Breast epithelium (tissue), 4 donors: ENCODE measurements around the gene ST6GALNAC4. TPM values are rescaled to one million over a fixed set of nuclear protein-coding genes. Genes with fewer than 3 reads are reported as not detected.

Source experiments
- DNase-seq, 2 donors: peaks; one replicate each; pipeline ENCODE4 v3.0.0-alpha.2; 2019; ENCODE audit warnings: low spot score in 2 of 2
- H3K27ac ChIP-seq, 2 donors: fragments of 200-600 bp; sonication (generic) in 1 of 2; one replicate each; pipeline ENCODE4 v1.5.1; 2016 to 2019; ENCODE audit warnings: mild to moderate bottlenecking in 1 of 2
- H3K27me3 ChIP-seq, 2 donors: fragments of 200-600 bp; sonication (generic) in 1 of 2; one replicate each; pipeline versions ENCODE4 v1.5.1 to v1.6.0; 2017 to 2019; ENCODE audit warnings: control low read depth in 1 of 2, mild to moderate bottlenecking in 1 of 2
- H3K36me3 ChIP-seq: fragments of 200-600 bp; one replicate; pipeline ENCODE4 v1.5.1; 2019
- H3K4me1 ChIP-seq, 2 donors: fragments of 200-600 bp; sonication (generic); one replicate each; pipeline ENCODE4 v1.5.1; 2016 to 2019; ENCODE audit warnings: control low read depth in 1 of 2
- H3K4me3 ChIP-seq, 3 donors: fragments of 200-600 bp; sonication (generic); 1 replicate in 2 of 3; 2 replicates in 1 of 3; pipeline ENCODE4 v1.5.1; 2016 to 2019; ENCODE audit warnings: mild to moderate bottlenecking in 3 of 3, moderate library complexity in 2 of 3
- H3K9me3 ChIP-seq, 2 donors: fragments of 200-600 bp; sonication (generic) in 1 of 2; one replicate each; pipeline ENCODE4 v1.5.1; 2016 to 2019; ENCODE audit warnings: control low read depth in 1 of 2
- POLR2A ChIP-seq: fragments of 450-650 bp; IDR thresholded peaks from one replicate; pipeline ENCODE4 v1.6.1; 2016; ENCODE audit warnings: antibody characterized with exemption, mild to moderate bottlenecking, moderate library complexity
- POLR2AphosphoS5 ChIP-seq, 3 donors: sonication (generic); formaldehyde crosslinking; IDR thresholded peaks; one replicate each; pipeline ENCODE4 v1.6.1; 2017; ENCODE audit warnings: antibody characterized with exemption in 3 of 3
- intact Hi-C: fragments of 100-400 bp; cut with DNase I; formaldehyde crosslinking; loops from one replicate; pipeline ENCODE4 v1.15.1; 2023; ENCODE audit warnings: low total_unique reads
- total RNA-seq, 3 donors: library from RNA; depleted of rRNA; stranded (reverse); fragments of >200 nt; gene quantifications; one replicate each; pipeline ENCODE4 v1.1.0, GENCODE V29; 2016
- TF ChIP-seq, protein P1 (sequence below), 3 donors: fragments of 450-650 bp; IDR thresholded peaks; one replicate each; pipeline ENCODE4 v1.5.1; 2016 to 2017; ENCODE audit warnings: antibody characterized with exemption in 3 of 3, mild to moderate bottlenecking in 3 of 3, moderate library complexity in 3 of 3

ST6GALNAC4 gene
- total RNA-seq, 3 donors from 2014 or later, result 17.6 to 44.6 (median 24.0) TPM

DNA sequence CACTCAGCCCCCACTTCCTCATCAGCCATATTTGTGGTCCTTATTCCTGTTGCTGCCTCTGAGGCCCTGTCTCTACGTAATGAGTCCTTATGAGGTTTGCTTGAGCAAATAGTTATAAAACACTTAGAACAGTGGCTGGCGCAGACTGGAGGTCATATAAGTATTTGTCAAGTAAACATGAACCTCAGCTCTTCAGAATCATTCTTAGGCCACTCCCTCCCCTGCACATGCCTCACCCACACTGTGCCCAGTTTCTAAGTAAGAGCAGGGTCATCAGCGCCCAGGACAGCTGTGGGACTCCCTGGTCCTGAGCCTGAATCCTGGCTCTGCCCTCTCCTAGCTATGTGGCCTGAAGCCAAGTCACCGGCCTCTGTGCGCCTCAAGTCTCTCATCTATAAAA, 4.0 kb downstream of the ST6GALNAC4 start:
- H3K4me1 ChIP-seq, result no peaks in the 10 kb centered on the region
- no peaks in the 10 kb centered on the region for H3K9me3 ChIP-seq
- H3K27ac ChIP-seq, result no peak overlapping the region
- DNase-seq, result no peak
- intact Hi-C loops, result no loop called here
- H3K4me3 ChIP-seq, result no peak overlapping the region
- no peaks in the 10 kb centered on the region for H3K36me3 ChIP-seq
- TF ChIP-seq POLR2A, result no peak
- TF ChIP-seq, protein P1, sequence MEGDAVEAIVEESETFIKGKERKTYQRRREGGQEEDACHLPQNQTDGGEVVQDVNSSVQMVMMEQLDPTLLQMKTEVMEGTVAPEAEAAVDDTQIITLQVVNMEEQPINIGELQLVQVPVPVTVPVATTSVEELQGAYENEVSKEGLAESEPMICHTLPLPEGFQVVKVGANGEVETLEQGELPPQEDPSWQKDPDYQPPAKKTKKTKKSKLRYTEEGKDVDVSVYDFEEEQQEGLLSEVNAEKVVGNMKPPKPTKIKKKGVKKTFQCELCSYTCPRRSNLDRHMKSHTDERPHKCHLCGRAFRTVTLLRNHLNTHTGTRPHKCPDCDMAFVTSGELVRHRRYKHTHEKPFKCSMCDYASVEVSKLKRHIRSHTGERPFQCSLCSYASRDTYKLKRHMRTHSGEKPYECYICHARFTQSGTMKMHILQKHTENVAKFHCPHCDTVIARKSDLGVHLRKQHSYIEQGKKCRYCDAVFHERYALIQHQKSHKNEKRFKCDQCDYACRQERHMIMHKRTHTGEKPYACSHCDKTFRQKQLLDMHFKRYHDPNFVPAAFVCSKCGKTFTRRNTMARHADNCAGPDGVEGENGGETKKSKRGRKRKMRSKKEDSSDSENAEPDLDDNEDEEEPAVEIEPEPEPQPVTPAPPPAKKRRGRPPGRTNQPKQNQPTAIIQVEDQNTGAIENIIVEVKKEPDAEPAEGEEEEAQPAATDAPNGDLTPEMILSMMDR (IDR thresholded peaks at IDR 0.05), result no peak
- no peak for TF ChIP-seq POLR2AphosphoS5 (IDR thresholded peaks at IDR 0.05)
- no peaks in the 10 kb centered on the region for H3K27me3 ChIP-seq

DNA sequence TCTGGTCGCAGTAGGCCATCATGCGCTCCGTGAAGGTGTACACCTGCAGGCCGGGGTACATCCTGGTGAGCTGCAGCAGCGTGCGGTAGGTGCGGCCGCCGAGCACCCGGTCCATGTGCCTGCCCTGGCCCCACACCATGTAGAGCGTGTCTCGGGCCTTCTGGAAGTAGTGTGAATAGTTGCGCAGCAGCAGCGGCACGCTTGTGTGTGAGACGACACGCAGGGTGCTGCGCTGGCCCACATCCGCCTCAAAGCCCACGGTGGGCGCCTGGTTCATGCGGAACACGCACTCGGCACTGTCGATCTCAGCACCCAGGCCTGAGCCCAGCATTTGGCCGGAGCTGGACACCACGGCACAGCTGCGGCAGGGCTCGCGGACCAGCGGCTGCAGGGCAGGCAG, 4.5 kb downstream of the ST6GALNAC4 start:
- Histone ChIP-seq H3K4me1 (no peaks in the 10 kb centered on the region), H3K27me3 (no peaks in the 10 kb centered on the region), H3K9me3 (no peaks in the 10 kb centered on the region), H3K36me3 (no peaks in the 10 kb centered on the region), H3K27ac (no peak overlapping the region), H3K4me3 (no peak overlapping the region)
- intact Hi-C loops, result no loop called here
- TF ChIP-seq, protein P1 (IDR thresholded peaks at IDR 0.05), result no peak
- DNase-seq, result no peak

DNA sequence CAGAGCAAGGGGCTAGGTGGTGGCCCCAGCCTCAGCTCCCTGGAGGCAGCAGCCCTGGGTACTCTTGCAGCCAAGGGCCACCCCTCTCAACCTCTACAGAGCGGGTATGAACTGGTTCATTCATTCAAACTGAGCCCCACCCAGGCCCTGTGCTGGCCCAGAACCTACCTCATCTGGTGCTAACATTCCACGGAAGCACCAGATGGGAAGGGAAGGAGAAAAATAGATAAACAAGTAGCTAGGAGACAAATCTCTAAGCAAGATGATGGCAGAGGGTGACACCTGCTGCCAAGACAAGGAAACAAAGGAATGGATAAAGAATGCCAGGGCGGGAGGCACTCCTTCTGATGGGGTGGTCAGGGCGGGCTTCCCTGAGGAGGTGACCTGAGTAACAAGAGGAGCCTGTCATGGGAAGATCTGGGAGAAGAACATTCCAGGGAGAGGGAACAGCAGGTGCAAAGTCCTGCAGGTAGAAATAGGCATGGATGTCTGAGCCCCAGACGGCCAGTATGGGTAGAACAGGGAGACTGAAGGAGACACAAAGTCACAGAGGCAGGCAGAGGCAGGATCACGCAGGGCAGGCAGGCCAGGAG, 6.1 kb downstream of the ST6GALNAC4 start:
- DNase-seq, result no peak
- H3K27me3 ChIP-seq, result no peaks in the 10 kb centered on the region
- intact Hi-C loops, result no loop called here
- H3K36me3 ChIP-seq, result no peaks in the 10 kb centered on the region
- no peak overlapping the region for H3K4me3 ChIP-seq
- H3K27ac ChIP-seq, result no peak overlapping the region
- TF ChIP-seq, protein P1 (IDR thresholded peaks at IDR 0.05), result no peak
- TF ChIP-seq POLR2A (no peak), POLR2AphosphoS5 (IDR thresholded peaks at IDR 0.05) (no peak)
- peaks cover 7 to 8% of the 10 kb centered on the region in 2 donors for H3K4me1 ChIP-seq
- no peaks in the 10 kb centered on the region for H3K9me3 ChIP-seq

DNA sequence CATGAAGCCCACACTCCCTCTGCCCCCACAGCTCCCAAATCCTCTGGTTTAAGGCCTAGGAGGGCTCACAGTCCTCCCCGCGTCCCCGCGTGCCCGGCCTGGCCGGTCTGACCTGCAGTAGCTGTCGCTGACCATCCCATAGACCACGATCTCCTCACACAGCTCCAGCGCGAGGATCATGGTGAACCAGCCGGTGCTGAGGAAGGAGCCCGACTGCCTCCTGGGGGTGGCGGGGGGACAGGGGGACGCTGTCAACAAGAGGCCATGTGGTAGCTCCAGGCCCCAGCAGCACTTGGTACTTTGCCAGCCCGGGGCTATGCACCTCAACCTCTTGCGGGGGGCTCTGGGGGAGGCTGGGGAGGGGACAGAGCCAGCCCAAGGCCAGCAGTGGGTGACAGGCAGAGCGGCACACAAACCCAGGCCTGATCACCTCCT, 7.0 kb downstream of the ST6GALNAC4 start:
- H3K9me3 ChIP-seq, result no peaks in the 10 kb centered on the region
- H3K4me1 ChIP-seq, result peaks cover 8 to 17% of the 10 kb centered on the region in 2 donors
- TF ChIP-seq, protein P1 (IDR thresholded peaks at IDR 0.05), result no peak
- no peak for DNase-seq
- no peaks in the 10 kb centered on the region for H3K27me3 ChIP-seq
- no peaks in the 10 kb centered on the region for H3K36me3 ChIP-seq
- intact Hi-C loops, result no loop called here
- no peak overlapping the region for H3K27ac ChIP-seq
- H3K4me3 ChIP-seq, result no peak overlapping the region

DNA sequence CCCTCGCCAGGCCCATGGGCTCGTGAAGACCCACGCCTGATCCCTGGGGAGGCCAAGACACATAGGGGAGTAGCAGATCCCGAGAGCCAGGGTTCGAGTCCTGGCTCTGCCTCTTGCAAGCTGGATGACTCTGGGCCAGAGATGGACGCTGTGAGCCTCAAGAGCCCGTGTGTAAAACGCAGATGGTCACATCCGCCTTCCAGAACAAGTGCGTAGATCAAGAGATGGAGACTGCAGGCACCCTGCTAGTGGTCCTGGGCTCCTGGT, 8.2 kb downstream of the ST6GALNAC4 start:
- Histone ChIP-seq H3K27ac (no peak overlapping the region), H3K9me3 (no peaks in the 10 kb centered on the region), H3K27me3 (no peaks in the 10 kb centered on the region), H3K4me1 (peaks cover 17 to 29% of the 10 kb centered on the region in 2 donors), H3K4me3 (no peak overlapping the region), H3K36me3 (no peaks in the 10 kb centered on the region)
- intact Hi-C loops, result no loop called here
- TF ChIP-seq POLR2AphosphoS5 (IDR thresholded peaks at IDR 0.05) (no peak), POLR2A (no peak)
- TF ChIP-seq, protein P1 (IDR thresholded peaks at IDR 0.05), result no peak
- DNase-seq, result no peak
